Activated naive CD4-positive, alpha-beta T cell (primary cell): ENCODE results near the gene YIF1B.
"Not testable (repeated sequence)": the region's sequence is repeated elsewhere in the genome, so short reads cannot be mapped to it uniquely, and the experiment has no call there.

Source experiments
- DNase-seq, 4 experiments: peaks; one replicate each; lab custom pipeline; 2025; lab: John Stamatoyannopoulos, UW

YIF1B gene

GRCh38 chr19:38315657-38316476 lies at the start of gene YIF1B:
Gene YIF1B, minus strand, starts transcription at chr19:38315947. Its CDS starts 30 bp downstream, at chr19:38315917.
- DNase-seq, result peak; percentile 87 to 97 (median 90)

- not testable (repeated sequence) for DNase-seq
Observed at GRCh38 chr19:38362946-38363688, 47.4 kb upstream of the YIF1B start.

- DNase-seq, result peak in 2 of 4 experiments; percentile 7 to 47
Observed at GRCh38 chr19:38362076-38362945, 46.6 kb upstream of the YIF1B start.

GRCh38 chr19:38361633-38362075 lies 45.9 kb upstream of the YIF1B start:
- peak in 2 of 4 experiments; percentile 25 to 49 for DNase-seq

- DNase-seq, result no peak
Observed at GRCh38 chr19:38360839-38361631, 45.3 kb upstream of the YIF1B start.

- DNase-seq, result no peak
Observed at GRCh38 chr19:38360351-38360750, 44.6 kb upstream of the YIF1B start.

- DNase-seq, result no peak
Observed at GRCh38 chr19:38359242-38360021, 43.7 kb upstream of the YIF1B start.

- DNase-seq, result no peak
Observed at GRCh38 chr19:38358071-38358470, 42.3 kb upstream of the YIF1B start.

- no peak for DNase-seq
Observed at GRCh38 chr19:38355728-38356725, 40.3 kb upstream of the YIF1B start.

GRCh38 chr19:38352611-38353010 lies 36.9 kb upstream of the YIF1B start:
- DNase-seq, result no peak

- DNase-seq, result no peak
Observed at GRCh38 chr19:38351865-38352395, 36.2 kb upstream of the YIF1B start.

- DNase-seq, result no peak
Observed at GRCh38 chr19:38350883-38351282, 35.1 kb upstream of the YIF1B start.

GRCh38 chr19:38346837-38347236 lies 31.1 kb upstream of the YIF1B start:
- DNase-seq, result no peak

- no peak for DNase-seq
Observed at GRCh38 chr19:38340927-38341326, 25.2 kb upstream of the YIF1B start.

GRCh38 chr19:38339011-38339410 lies 23.3 kb upstream of the YIF1B start:
- DNase-seq, result not testable (repeated sequence)

- DNase-seq, result no peak
Observed at GRCh38 chr19:38337360-38337653, 21.6 kb upstream of the YIF1B start.

- DNase-seq, result peak; percentile 79 to 94 (median 92)
Observed at GRCh38 chr19:38336638-38337359, 21.1 kb upstream of the YIF1B start.

GRCh38 chr19:38335949-38336637 lies 20.3 kb upstream of the YIF1B start:
- peak; percentile 76 to 90 (median 82) for DNase-seq
